ENCODE measurements around the gene KBTBD12.

GRCh38 chr3:127870156-127870555 lies 44.9 kb upstream of the KBTBD12 start:
- no peak for TF ChIP-seq CTCF (IDR thresholded peaks at IDR 0.05 in 8 of 11, conservative IDR thresholded peaks at IDR 0.05 in 3 of 11)
- no peak for TF ChIP-seq POLR2A (IDR thresholded peaks at IDR 0.05)
- TF ChIP-seq POLR2AphosphoS5 (IDR thresholded peaks at IDR 0.05) = no peak

Data from spleen (tissue), 7 donors.